Caco-2 (cell line): ENCODE measurements around the gene TMEM222. TPM values are rescaled to one million over a fixed set of nuclear protein-coding genes. Genes with fewer than 3 reads are reported as not detected.

Source experiments
- BruUV-seq: library from RNA; stranded (reverse); fragments of 400-500 nt; replicated peaks from 2 replicates; lab custom pipeline; 2021; lab: Mats Ljungman, UMichigan
- CTCF ChIA-PET: fragments of 300-600 bp; sonication (Branson Sonifier 250); formaldehyde crosslinking; loops from one replicate; lab custom pipeline; 2022; ENCODE audit warnings: antibody characterized with exemption; lab: Charles Lee
- POLR2A ChIA-PET: fragments of 300-600 bp; sonication (Branson Sonifier 250); formaldehyde crosslinking; loops from one replicate; lab custom pipeline; 2022; ENCODE audit warnings: antibody characterized with exemption; lab: Charles Lee
- DNase-seq, 2 experiments: peaks; one replicate each; pipeline versions ENCODE4 v3.0.0 to v3.0.0-alpha.2; 2020 to 2022
- H3K27me3 ChIP-seq: replicated peaks from 2 replicates; pipeline ENCODE4 v1.6.0; 2011; ENCODE audit warnings: low read length; ENCODE audit not compliant: control insufficient read depth, insufficient read depth
- H3K36me3 ChIP-seq: 2 replicates; pipeline ENCODE4 v1.5.1; 2011; ENCODE audit warnings: low read length; ENCODE audit not compliant: control insufficient read depth, insufficient read depth
- H3K4me1 ChIP-seq: fragments of 250-450 bp; sonication (Bioruptor Pico); 2 replicates; pipeline ENCODE4 v1.5.1; 2020; ENCODE audit warnings: mild to moderate bottlenecking
- H3K4me3 ChIP-seq: 2 replicates; pipeline ENCODE4 v1.5.1; 2011; ENCODE audit warnings: low read depth, mild to moderate bottlenecking, control low read depth, low read length
- H3K9me3 ChIP-seq: fragments of 250-450 bp; sonication (Bioruptor Pico); 2 replicates; pipeline ENCODE4 v1.5.1; 2020; ENCODE audit warnings: mild to moderate bottlenecking, moderate library complexity
- H3K27ac Mint-ChIP-seq: one replicate; pipeline ENCODE4 v1.8.0; 2022; ENCODE audit warnings: mixed read lengths; ENCODE audit not compliant: unreplicated experiment
- H3K27me3 Mint-ChIP-seq: one replicate; pipeline ENCODE4 v1.8.0; 2022; ENCODE audit warnings: mixed read lengths; ENCODE audit not compliant: insufficient read depth, unreplicated experiment
- H3K36me3 Mint-ChIP-seq: one replicate; pipeline ENCODE4 v1.8.0; 2022; ENCODE audit warnings: mild to moderate bottlenecking, mixed read lengths; ENCODE audit not compliant: insufficient read depth, unreplicated experiment
- H3K4me1 Mint-ChIP-seq: one replicate; pipeline ENCODE4 v1.8.0; 2022; ENCODE audit warnings: low read depth, mixed read lengths; ENCODE audit not compliant: unreplicated experiment
- H3K4me3 Mint-ChIP-seq: one replicate; pipeline ENCODE4 v1.8.0; 2022; ENCODE audit warnings: mild to moderate bottlenecking, moderate library complexity, mixed read lengths; ENCODE audit not compliant: unreplicated experiment
- H3K9me3 Mint-ChIP-seq: one replicate; pipeline ENCODE4 v1.8.0; 2022; ENCODE audit warnings: mixed read lengths; ENCODE audit not compliant: unreplicated experiment
- CTCF ChIP-seq, 2 experiments: fragments of 200-600 bp in 1 of 2; IDR thresholded peaks; 1 replicate in 1 of 2; 2 replicates in 1 of 2; pipeline versions ENCODE4 v1.5.1 to v1.8.0; 2011 to 2022; ENCODE audit warnings: antibody characterized with exemption in 1 of 2, control low read depth in 1 of 2, inconsistent platforms in 1 of 2, low read depth in 1 of 2, low read length in 1 of 2, mild to moderate bottlenecking in 1 of 2, moderate library complexity in 1 of 2; ENCODE audit not compliant: insufficient read depth in 1 of 2, severe bottlenecking in 1 of 2, unreplicated experiment in 1 of 2
- intact Hi-C: fragments of 100-400 bp; cut with micrococcal nuclease; formaldehyde crosslinking; loops from one replicate; pipeline ENCODE4 v1.10.0; 2022; ENCODE audit not compliant: unreplicated experiment
- total RNA-seq: library from RNA; stranded (reverse); gene quantifications from 2 replicates; pipeline ENCODE4 v1.2.3, GENCODE V29; 2022

TMEM222 gene
- total RNA-seq, 1 experiment from 2014 or later: 32.3 TPM

- CTCF ChIA-PET: interaction anchor here (0.6 to 1.5 kb wide), 6 partner anchors 8 to 986 kb away, joined by 3 to 6 read pairs (median 4); no protein-coding TSS in a partner anchor
- Histone ChIP-seq H3K27me3 (no peaks in the 10 kb centered on the region), H3K36me3 (no peaks in the 10 kb centered on the region), H3K9me3 (no peaks in the 10 kb centered on the region), H3K4me1 (no peaks in the 10 kb centered on the region), H3K4me3 (no peak overlapping the region)
- POLR2A ChIA-PET: no interaction called here
- no peaks in the 10 kb centered on the region for H3K4me1 Mint-ChIP-seq
- intact Hi-C loops: loop anchor here (1.0 to 10.0 kb wide), 2 partner anchors 31 to 53 kb away; no protein-coding TSS in a partner anchor
- no TSS peak for BruUV-seq
- H3K36me3 Mint-ChIP-seq: peaks cover 11% of the 10 kb centered on the region
- no peak overlapping the region for H3K27ac Mint-ChIP-seq
- H3K27me3 Mint-ChIP-seq: no peaks in the 10 kb centered on the region
- no peak overlapping the region for H3K4me3 Mint-ChIP-seq
- peak; percentile 79 to 83 for TF ChIP-seq CTCF (IDR thresholded peaks at IDR 0.05; ENCODE audit: insufficient read depth in 1 of 2, low read depth in 1 of 2, low read length in 1 of 2, severe bottlenecking in 1 of 2, unreplicated experiment in 1 of 2)
- peak; percentile 50 to 71 for DNase-seq
- no peaks in the 10 kb centered on the region for H3K9me3 Mint-ChIP-seq
Measured at GRCh38 chr1:27357281-27358037, 35.5 kb downstream of the TMEM222 start.

GRCh38 chr1:27358038-27358927 lies 36.3 kb downstream of the TMEM222 start:
- Histone ChIP-seq H3K4me1 (no peaks in the 10 kb centered on the region), H3K27me3 (no peaks in the 10 kb centered on the region), H3K9me3 (no peaks in the 10 kb centered on the region), H3K36me3 (no peaks in the 10 kb centered on the region), H3K4me3 (no peak overlapping the region)
- Mint-ChIP-seq H3K4me3 (no peak overlapping the region), H3K36me3 (peaks cover 11% of the 10 kb centered on the region), H3K27me3 (no peaks in the 10 kb centered on the region), H3K4me1 (no peaks in the 10 kb centered on the region), H3K27ac (no peak overlapping the region), H3K9me3 (no peaks in the 10 kb centered on the region)
- no TSS peak for BruUV-seq
- ChIA-PET CTCF (interaction anchor here (0.5 to 1.5 kb wide), 8 partner anchors 7 to 58 kb away, joined by 3 to 6 read pairs (median 3); partner anchors contain the start of gene SYTL1), POLR2A (no interaction called here)
- no peak for TF ChIP-seq CTCF (IDR thresholded peaks at IDR 0.05; ENCODE audit: insufficient read depth in 1 of 2, low read depth in 1 of 2, low read length in 1 of 2, severe bottlenecking in 1 of 2, unreplicated experiment in 1 of 2)
- intact Hi-C loops: loop anchor here (10.0 kb wide), 1 partner anchor 53 kb away; no protein-coding TSS in a partner anchor
- no peak for DNase-seq

GRCh38 chr1:27358928-27359313 lies 37.0 kb downstream of the TMEM222 start:
- Histone ChIP-seq H3K36me3 (no peaks in the 10 kb centered on the region), H3K4me3 (no peak overlapping the region), H3K27me3 (no peaks in the 10 kb centered on the region), H3K9me3 (no peaks in the 10 kb centered on the region), H3K4me1 (no peaks in the 10 kb centered on the region)
- Mint-ChIP-seq H3K27ac (no peak overlapping the region), H3K9me3 (no peaks in the 10 kb centered on the region), H3K4me1 (peaks cover under 1% of the 10 kb centered on the region), H3K27me3 (no peaks in the 10 kb centered on the region), H3K36me3 (peaks cover 11% of the 10 kb centered on the region), H3K4me3 (no peak overlapping the region)
- no TSS peak for BruUV-seq
- no peak for DNase-seq
- POLR2A ChIA-PET: no interaction called here
- CTCF ChIA-PET: interaction anchor here (0.5 to 1.0 kb wide), 3 partner anchors 10 to 17 kb away, joined by 3 read pairs; partner anchors contain the start of gene SYTL1
- intact Hi-C loops: loop anchor here (10.0 kb wide), 1 partner anchor 54 kb away; no protein-coding TSS in a partner anchor
- no peak for TF ChIP-seq CTCF (IDR thresholded peaks at IDR 0.05; ENCODE audit: insufficient read depth in 1 of 2, low read depth in 1 of 2, low read length in 1 of 2, severe bottlenecking in 1 of 2, unreplicated experiment in 1 of 2)
